BJ (cell line): Measurements from ENCODE around the gene CELF1. TPM values are rescaled to one million over a fixed set of nuclear protein-coding genes. Genes with fewer than 3 reads are reported as not detected.

Experiments
- CTCF ChIA-PET: fragments of 350-600 bp; formaldehyde crosslinking; extraction: SDS; loops from one replicate; lab custom pipeline; 2021; ENCODE audit warnings: antibody characterized with exemption, inconsistent platforms; lab: Yijun Ruan, JAX
- POLR2A ChIA-PET: fragments of 300-600 bp; sonication (Branson Sonifier 250); formaldehyde crosslinking; extraction: SDS; loops from one replicate; lab custom pipeline; 2021; ENCODE audit warnings: antibody characterized with exemption; lab: Charles Lee
- DNase-seq: peaks from one replicate; pipeline ENCODE4 v3.0.0-alpha.2; 2011; ENCODE audit warnings: low read depth
- H3K27me3 ChIP-seq: 2 replicates; pipeline ENCODE4 v1.6.0; 2011; ENCODE audit warnings: low read length; ENCODE audit not compliant: control insufficient read depth, insufficient read depth
- H3K36me3 ChIP-seq: 2 replicates; pipeline ENCODE4 v1.5.1; 2011; ENCODE audit warnings: low read length; ENCODE audit not compliant: control insufficient read depth, insufficient read depth
- H3K4me3 ChIP-seq: 2 replicates; pipeline ENCODE4 v1.5.1; 2011; ENCODE audit warnings: low read depth, mild to moderate bottlenecking, control low read depth, low read length
- polyA plus RNA-seq: library from polyadenylated mRNA; depleted of rRNA; stranded (reverse); fragments of >200 nt; gene quantifications from 2 replicates; pipeline ENCODE4 v1.2.3, GENCODE V29; 2011
- TF ChIP-seq, protein P1 (sequence below): IDR thresholded peaks from 2 replicates; pipeline ENCODE4 v1.5.1; 2011; ENCODE audit warnings: low read depth, mild to moderate bottlenecking, control low read depth, inconsistent platforms, low read length, moderate library complexity; ENCODE audit not compliant: insufficient read depth

The CELF1 gene
- polyA plus RNA-seq, 1 experiment, result 73.5 TPM

DNA sequence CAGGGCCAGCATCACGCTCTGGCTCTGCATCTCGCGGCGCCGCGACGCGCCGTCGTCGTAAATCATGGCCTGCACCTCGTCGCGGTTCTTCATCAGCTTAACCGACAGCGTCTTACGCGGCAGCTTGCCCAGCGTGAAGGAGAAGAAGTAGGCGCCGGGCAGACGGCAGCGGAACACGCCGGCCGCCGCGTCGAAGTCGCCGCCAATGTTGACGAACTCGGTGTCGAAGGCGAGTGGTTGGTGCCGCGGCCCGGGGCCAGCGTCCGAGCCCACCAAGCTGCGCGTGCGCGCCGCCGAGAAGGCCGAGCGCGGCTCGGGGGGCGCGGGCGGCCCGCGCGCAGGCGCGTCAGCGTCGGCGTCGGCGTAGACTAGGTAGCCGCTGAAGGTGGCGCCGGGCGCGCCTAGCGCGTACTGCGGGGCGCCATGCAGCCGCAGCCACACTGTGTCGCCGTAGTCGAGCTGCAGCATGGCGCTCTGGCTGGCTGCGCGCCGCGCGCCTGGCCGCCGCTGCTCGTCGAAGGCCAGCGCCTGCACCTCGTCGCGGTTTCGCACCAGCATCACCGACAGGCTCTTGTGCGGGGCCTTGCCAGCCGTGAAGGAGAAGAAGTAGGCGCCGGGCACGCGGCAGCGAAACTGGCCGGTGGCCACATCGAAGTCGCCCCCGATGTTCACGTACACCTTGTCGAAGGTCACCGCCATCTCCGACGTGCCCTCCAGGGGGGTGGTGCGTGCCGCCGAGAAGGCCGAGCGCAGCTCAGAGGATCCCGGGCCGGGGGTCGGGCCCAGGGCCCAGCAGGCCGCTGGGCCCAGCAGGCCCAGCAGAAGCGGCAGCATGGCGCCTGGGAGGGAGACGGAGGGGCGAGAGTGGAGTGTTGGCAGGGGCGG lies 37.3 kb upstream of the CELF1 start:
- no peak for DNase-seq
- Histone ChIP-seq H3K36me3 (no peaks in the 10 kb centered on the region), H3K4me3 (peak overlapping the region; percentile 0; the same call in 1 of the 2 replicates), H3K27me3 (peaks cover 41% of the 10 kb centered on the region)
- TF ChIP-seq, protein P1, sequence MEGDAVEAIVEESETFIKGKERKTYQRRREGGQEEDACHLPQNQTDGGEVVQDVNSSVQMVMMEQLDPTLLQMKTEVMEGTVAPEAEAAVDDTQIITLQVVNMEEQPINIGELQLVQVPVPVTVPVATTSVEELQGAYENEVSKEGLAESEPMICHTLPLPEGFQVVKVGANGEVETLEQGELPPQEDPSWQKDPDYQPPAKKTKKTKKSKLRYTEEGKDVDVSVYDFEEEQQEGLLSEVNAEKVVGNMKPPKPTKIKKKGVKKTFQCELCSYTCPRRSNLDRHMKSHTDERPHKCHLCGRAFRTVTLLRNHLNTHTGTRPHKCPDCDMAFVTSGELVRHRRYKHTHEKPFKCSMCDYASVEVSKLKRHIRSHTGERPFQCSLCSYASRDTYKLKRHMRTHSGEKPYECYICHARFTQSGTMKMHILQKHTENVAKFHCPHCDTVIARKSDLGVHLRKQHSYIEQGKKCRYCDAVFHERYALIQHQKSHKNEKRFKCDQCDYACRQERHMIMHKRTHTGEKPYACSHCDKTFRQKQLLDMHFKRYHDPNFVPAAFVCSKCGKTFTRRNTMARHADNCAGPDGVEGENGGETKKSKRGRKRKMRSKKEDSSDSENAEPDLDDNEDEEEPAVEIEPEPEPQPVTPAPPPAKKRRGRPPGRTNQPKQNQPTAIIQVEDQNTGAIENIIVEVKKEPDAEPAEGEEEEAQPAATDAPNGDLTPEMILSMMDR, result no peak
- CTCF ChIA-PET, result no interaction called here
- POLR2A ChIA-PET, result no interaction called here

DNA sequence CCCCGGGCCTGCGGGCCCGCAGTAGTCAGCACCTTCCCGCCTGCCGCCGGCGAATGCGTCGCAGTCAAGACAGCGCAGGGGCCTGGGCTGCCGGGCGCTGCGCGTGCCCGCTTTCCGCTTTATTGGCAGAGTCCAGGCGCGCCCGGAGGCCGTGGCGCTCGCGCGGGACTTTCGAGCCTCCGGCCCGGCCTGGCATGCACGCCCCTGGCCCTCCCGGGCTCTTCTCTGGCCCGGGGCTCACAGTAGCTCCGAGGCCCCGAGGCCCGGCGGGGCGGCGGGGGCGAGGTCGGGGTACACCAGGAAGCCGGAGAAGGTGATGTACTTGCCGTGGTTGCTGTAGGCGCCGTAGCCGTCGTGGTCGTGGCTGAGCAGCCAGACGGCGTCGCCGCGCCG lies 36.6 kb upstream of the CELF1 start:
- DNase-seq, result no peak
- CTCF ChIA-PET, result no interaction called here
- H3K4me3 ChIP-seq, result peak overlapping the region; percentile 0; the same call in 1 of the 2 replicates

GRCh38 chr11:47589118-47589517 lies 36.2 kb upstream of the CELF1 start:
- CTCF ChIA-PET, result no interaction called here
- Histone ChIP-seq H3K36me3 (no peaks in the 10 kb centered on the region; the same call in 1 of the 2 replicates), H3K27me3 (peaks cover 31% of the 10 kb centered on the region), H3K4me3 (no peak overlapping the region)
- TF ChIP-seq, protein P1, result no peak
- POLR2A ChIA-PET, result no interaction called here
- DNase-seq, result no peak

More for the DNA sequence above, 36.6 kb upstream of the CELF1 start:
- peaks cover 35% of the 10 kb centered on the region for H3K27me3 ChIP-seq
- H3K36me3 ChIP-seq, result no peaks in the 10 kb centered on the region
- TF ChIP-seq, protein P1, result no peak
- POLR2A ChIA-PET, result no interaction called here

GRCh38 chr11:47587723-47588326 lies 34.9 kb upstream of the CELF1 start:
- H3K4me3 ChIP-seq, result no peak overlapping the region
- ChIA-PET CTCF (interaction anchor here (0.6 kb wide), 1 partner anchor 8 kb away, joined by 3 read pairs; no protein-coding TSS in a partner anchor), POLR2A (no interaction called here)
- peaks cover 6% of the 10 kb centered on the region for H3K36me3 ChIP-seq
- peaks cover 20% of the 10 kb centered on the region for H3K27me3 ChIP-seq
- no peak for DNase-seq
- TF ChIP-seq, protein P1, result no peak

DNA sequence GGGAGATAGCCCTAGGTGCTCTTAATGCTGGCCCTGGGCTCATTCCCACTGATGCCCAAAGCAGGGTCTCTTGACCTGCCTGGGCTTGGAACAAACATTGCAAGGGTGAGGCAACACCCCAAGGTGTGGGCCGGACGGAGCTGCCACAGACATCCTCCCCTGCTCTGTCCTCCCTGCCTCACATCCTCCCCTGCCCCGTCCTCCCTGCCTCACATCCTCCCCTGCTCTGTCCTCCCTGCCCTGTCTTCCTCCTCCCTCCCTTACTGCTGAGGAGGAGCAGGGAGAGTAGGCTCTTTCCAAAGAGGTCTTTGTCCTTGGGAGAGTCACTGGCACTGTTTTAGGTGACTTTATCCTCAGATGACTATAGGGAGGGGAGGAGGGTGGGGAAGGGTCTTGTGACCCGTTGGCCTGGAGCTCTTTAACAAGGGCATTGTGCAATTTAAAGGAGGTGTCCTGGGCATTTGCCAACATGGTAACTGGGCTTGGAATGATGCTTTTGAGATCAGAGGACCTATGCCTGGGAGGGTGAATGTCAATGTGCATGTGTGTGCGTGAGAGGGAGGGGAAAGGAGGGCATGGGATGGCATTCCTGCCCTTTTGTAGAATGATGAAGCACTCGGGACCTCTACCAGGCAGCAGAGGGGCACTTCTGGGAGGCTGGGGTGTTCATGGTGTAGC lies 34.2 kb upstream of the CELF1 start:
- peaks cover 13% of the 10 kb centered on the region for H3K27me3 ChIP-seq
- H3K4me3 ChIP-seq, result no peak overlapping the region
- ChIA-PET POLR2A (no interaction called here), CTCF (no interaction called here)
- H3K36me3 ChIP-seq, result peaks cover 9% of the 10 kb centered on the region
- TF ChIP-seq, protein P1, result no peak
- no peak for DNase-seq
